HFFc6 (cell line): Measurements from ENCODE around the gene TMEM59L. TPM values are rescaled to one million over a fixed set of nuclear protein-coding genes. Genes with fewer than 3 reads are reported as not detected.
A peak's percentile ranks its signal among the peaks of the same experiment; 100 is the strongest.
"Not testable (repeated sequence)": the region's sequence is repeated elsewhere in the genome, so short reads cannot be mapped to it uniquely, and the experiment has no call there.

Experiments
- DNase-seq: peaks from one replicate; pipeline ENCODE4 v3.0.0-alpha.2; 2018
- H3K27ac Mint-ChIP-seq: 2 replicates; pipeline ENCODE4 v1.8.0; 2020; ENCODE audit warnings: mild to moderate bottlenecking, mixed read lengths
- H3K27me3 Mint-ChIP-seq: 2 replicates; pipeline ENCODE4 v1.8.0; 2021; ENCODE audit warnings: mild to moderate bottlenecking, moderate library complexity, mixed read lengths; ENCODE audit not compliant: insufficient read depth
- H3K36me3 Mint-ChIP-seq: 2 replicates; pipeline ENCODE4 v1.8.0; 2021; ENCODE audit warnings: low read depth, mixed read lengths
- H3K4me1 Mint-ChIP-seq: 2 replicates; pipeline ENCODE4 v1.8.0; 2020; ENCODE audit warnings: low read depth, mixed read lengths
- H3K4me3 Mint-ChIP-seq: 2 replicates; pipeline ENCODE4 v1.8.0; 2020; ENCODE audit warnings: mild to moderate bottlenecking, moderate library complexity, mixed read lengths
- H3K9me3 Mint-ChIP-seq: 2 replicates; pipeline ENCODE4 v1.8.0; 2020; ENCODE audit warnings: mild to moderate bottlenecking, mixed read lengths
- total RNA-seq, 6 experiments: library from RNA; stranded (reverse); fragmentation: NEBNext Ultra II Directional; extraction: Animal tissue kit (Norgen Biotek cat#: 25700); gene quantifications; 2 replicates in 1 of 6; 3 replicates in 5 of 6; pipeline ENCODE4 v1.2.3, GENCODE V29; 2021
- TF ChIP-seq, protein P1 (sequence below): fragments of 200-600 bp; sonication (generic); IDR thresholded peaks from 2 replicates; pipeline ENCODE4 v1.5.0; 2021; ENCODE audit warnings: antibody characterized with exemption, mild to moderate bottlenecking

The TMEM59L gene
- total RNA-seq, 6 experiments from 2014 or later = 1.7 to 4.3 (median 3.2) TPM

DNA sequence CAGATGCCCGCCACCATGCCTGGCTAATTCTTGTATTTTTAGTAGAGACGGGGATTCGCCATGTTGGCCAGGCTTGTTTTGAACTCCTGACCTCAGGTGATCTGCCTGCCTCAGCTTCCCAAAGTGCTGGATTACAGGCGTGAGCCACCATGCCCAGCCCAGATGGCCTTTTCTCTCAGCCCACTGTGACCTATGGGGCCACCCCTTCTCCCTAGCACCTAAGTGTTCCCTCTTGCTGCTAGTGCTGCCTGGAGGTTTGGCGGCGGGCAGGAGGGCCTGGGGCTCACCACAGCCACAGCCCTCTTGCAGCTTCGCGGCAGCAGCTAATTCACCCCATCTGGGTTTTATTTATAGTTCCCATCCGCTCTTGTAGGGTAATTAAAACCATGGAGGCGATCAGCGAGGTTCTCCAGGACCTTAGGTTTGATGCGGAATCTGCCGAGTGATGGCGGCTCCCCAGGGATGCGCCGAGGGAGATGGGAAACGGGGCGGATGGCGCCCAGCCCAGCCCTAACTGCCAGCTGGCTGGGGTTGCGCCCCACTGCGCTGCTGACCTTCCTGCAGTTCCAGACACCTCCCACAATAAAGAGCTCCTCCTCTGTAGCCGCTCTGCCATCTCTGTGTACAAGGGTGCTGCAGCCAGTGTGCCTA is 20.8 kb upstream of the TMEM59L start:
- DNase-seq = no peak
- Mint-ChIP-seq H3K27me3 (peaks cover 4% of the 10 kb centered on the region; the same call in 1 of the 2 replicates), H3K9me3 (no peaks in the 10 kb centered on the region), H3K4me3 (no peak overlapping the region), H3K4me1 (peaks cover 28% of the 10 kb centered on the region), H3K27ac (no peak overlapping the region), H3K36me3 (peaks cover 8% of the 10 kb centered on the region; the same call in 1 of the 2 replicates)
- TF ChIP-seq, protein P1, sequence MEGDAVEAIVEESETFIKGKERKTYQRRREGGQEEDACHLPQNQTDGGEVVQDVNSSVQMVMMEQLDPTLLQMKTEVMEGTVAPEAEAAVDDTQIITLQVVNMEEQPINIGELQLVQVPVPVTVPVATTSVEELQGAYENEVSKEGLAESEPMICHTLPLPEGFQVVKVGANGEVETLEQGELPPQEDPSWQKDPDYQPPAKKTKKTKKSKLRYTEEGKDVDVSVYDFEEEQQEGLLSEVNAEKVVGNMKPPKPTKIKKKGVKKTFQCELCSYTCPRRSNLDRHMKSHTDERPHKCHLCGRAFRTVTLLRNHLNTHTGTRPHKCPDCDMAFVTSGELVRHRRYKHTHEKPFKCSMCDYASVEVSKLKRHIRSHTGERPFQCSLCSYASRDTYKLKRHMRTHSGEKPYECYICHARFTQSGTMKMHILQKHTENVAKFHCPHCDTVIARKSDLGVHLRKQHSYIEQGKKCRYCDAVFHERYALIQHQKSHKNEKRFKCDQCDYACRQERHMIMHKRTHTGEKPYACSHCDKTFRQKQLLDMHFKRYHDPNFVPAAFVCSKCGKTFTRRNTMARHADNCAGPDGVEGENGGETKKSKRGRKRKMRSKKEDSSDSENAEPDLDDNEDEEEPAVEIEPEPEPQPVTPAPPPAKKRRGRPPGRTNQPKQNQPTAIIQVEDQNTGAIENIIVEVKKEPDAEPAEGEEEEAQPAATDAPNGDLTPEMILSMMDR = no peak

DNA sequence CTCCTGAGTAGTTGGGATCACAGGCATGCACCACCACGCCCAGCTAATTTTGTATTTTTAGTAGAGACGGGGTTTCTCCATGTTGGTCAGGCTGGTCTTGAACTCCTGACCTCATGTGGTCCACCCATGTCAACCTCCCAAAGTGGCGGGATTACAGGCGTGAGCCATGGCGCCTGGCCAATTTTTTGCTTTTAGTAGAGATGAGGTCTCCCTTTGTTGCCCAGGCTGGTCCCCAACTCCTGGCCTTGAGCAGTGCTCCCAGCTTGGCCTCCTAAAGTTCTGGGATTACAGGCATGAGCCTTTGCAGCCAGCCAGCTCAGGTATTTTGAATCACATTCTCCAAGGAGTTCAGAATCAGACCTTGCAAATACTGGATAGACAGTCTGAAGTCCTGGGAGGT is 19.9 kb upstream of the TMEM59L start:
- H3K27me3 Mint-ChIP-seq, H3K36me3 Mint-ChIP-seq, H3K4me3 Mint-ChIP-seq, H3K27ac Mint-ChIP-seq, DNase-seq, H3K9me3 Mint-ChIP-seq: not testable (repeated sequence)
- peaks cover 26% of the 10 kb centered on the region for H3K4me1 Mint-ChIP-seq

DNA sequence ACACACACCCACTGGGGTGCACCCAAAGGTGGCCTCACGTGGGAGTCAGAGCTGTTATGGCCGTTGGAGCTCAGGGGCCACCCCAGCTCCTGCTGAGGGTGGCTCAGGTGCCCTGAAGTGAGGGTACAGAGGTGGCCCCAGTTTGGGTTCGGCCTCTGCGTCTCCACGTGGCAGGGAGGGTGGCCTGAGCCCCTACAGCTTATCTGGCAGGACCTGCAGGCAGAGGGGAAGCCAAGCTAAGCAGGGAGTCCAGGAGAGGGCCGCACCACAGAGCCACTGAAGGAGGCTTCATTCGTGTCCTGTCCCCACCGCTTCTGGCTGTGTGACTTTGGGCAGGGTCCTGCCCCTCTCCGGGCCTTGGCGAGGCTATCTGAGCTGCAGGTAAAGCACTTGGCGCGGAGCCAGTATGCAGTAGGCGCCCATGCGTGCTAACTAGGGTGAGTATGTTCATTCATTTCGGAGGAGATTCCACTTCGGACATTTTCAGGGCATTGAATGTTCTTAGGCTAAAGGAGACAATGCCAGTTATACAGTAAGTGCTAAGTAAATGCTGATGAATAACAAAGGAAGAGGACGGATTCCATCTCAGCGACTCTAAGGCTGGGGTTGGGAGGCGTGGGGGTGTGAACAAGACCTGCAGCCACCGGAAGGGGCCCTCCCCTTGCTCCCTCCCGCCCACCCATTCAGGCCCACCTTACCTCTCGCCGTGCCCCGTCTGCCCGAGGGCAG is 19.1 kb upstream of the TMEM59L start:
- TF ChIP-seq, protein P1 = no peak
- Mint-ChIP-seq H3K9me3 (no peaks in the 10 kb centered on the region), H3K4me3 (peak overlapping the region; percentile 58), H3K4me1 (peaks cover 19% of the 10 kb centered on the region), H3K27me3 (peaks cover 4% of the 10 kb centered on the region; the same call in 1 of the 2 replicates), H3K36me3 (peaks cover 8% of the 10 kb centered on the region; the same call in 1 of the 2 replicates), H3K27ac (peak overlapping the region; percentile 34; the same call in 1 of the 2 replicates)
- DNase-seq = no peak

DNA sequence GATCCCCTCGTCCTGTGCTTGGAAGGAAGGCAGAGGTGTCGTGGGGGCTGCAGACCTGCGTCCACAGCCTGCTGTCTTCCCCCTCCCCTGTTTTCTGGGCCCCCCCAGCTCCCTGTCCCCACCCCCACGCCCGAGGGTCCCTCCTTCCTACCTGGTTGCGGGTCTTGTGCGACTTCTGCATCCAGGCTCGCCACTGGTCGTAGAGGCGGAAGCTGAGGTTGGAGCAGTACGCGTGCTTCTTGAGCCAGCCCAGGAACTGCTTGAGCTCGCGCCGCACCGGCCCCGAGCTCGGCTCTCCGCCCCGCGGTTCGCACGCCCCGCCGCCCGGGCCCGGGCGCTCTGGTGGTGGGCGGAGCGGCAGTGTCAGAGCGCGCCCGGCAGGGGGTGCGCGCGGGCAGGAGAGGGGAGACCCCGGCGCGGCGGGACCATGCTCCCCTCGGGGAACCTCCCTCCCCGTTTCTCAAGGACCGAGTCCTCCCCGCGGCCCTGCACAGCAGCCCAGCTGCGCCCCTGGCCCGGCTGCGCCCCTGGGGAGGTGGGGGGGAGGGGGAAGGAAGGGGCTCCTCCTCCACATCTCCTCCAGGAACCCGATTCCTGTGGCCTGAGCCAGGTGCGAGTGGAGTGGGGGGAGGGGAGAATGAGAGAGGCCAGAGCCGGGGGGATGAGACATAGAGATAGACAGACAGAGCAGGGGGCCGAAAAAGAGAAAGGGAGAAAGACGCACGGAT is 18.4 kb upstream of the TMEM59L start:
- DNase-seq = peak; percentile 47
- Mint-ChIP-seq H3K27ac (peak overlapping the region; percentile 65), H3K36me3 (peaks cover 8% of the 10 kb centered on the region; the same call in 1 of the 2 replicates), H3K4me3 (peak overlapping the region; percentile 77), H3K27me3 (peaks cover 5% of the 10 kb centered on the region; the same call in 1 of the 2 replicates), H3K4me1 (peaks cover 19% of the 10 kb centered on the region), H3K9me3 (no peaks in the 10 kb centered on the region)
- TF ChIP-seq, protein P1 = peak; percentile 90

DNA sequence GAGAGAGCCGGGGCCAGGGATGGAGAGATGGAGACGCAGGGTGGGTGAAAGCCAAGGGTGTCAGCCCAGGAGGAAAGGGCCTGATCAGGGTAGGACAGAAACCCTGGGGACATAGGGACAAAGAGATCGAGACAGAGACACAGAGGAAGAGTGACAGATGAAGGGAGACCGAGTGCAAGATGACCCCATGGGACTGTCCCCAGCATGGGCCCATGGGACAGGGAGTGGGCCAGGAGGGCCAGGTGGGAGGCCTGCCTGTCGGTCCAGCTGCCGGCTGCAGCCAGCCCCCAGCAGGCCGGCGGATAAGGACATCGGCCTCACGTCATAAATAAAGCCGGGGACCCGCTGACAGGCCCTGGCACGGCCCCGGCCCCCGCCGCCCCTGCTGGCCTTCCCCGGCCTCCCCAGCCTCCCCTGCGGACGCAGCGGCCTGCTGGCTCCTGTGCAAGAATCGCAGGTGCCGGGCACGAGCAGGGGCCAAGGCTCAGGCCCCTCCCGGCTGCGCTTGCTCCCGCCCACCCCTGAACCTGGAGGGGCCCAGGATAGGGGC is 17.8 kb upstream of the TMEM59L start:
- Mint-ChIP-seq H3K4me3 (peak overlapping the region; percentile 77), H3K36me3 (peaks cover 8% of the 10 kb centered on the region; the same call in 1 of the 2 replicates), H3K9me3 (no peaks in the 10 kb centered on the region), H3K27ac (peak overlapping the region; percentile 65), H3K4me1 (peaks cover 14% of the 10 kb centered on the region), H3K27me3 (peaks cover 7% of the 10 kb centered on the region; the same call in 1 of the 2 replicates)
- no peak for DNase-seq
- TF ChIP-seq, protein P1 = no peak
